Heart left ventricle (tissue), 16 donors: ENCODE data around the gene TPPP2. TPM values are rescaled to one million over a fixed set of nuclear protein-coding genes. Genes with fewer than 3 reads are reported as not detected.

Experiments
- ATAC-seq, 4 donors: fragments of 200-7000 bp; cut with Tn5 transposase; one replicate each; pipeline ENCODE4 v1.9.1; 2020 to 2022; ENCODE audit warnings: moderate library complexity in 4 of 4, mild to moderate bottlenecking in 3 of 4, moderate number of reproducible peaks in 1 of 4
- DNase-seq, 5 donors: peaks; one replicate each; pipeline ENCODE4 v3.0.0-alpha.2; 2020
- H3K27ac ChIP-seq, 12 donors: fragments of 200-600 bp; sonication (generic) in 4 of 12; one replicate each; pipeline versions ENCODE4 v1.5.0 to v1.8.0; 2016 to 2022; ENCODE audit warnings: mild to moderate bottlenecking in 2 of 12
- H3K27me3 ChIP-seq, 9 donors: fragments of 200-600 bp; sonication (generic) in 2 of 9; one replicate each; pipeline versions ENCODE4 v1.5.1 to v1.8.0; 2016 to 2022; ENCODE audit warnings: mild to moderate bottlenecking in 3 of 9
- H3K36me3 ChIP-seq, 9 donors: fragments of 200-600 bp; sonication (generic) in 2 of 9; one replicate each; pipeline versions ENCODE4 v1.5.0 to v1.8.0; 2018 to 2022; ENCODE audit warnings: mild to moderate bottlenecking in 2 of 9
- H3K4me1 ChIP-seq, 12 donors: fragments of 200-600 bp; sonication (generic) in 4 of 12; one replicate each; pipeline versions ENCODE4 v1.5.0 to v1.8.0; 2016 to 2022; ENCODE audit warnings: mild to moderate bottlenecking in 3 of 12
- H3K4me3 ChIP-seq, 12 donors: fragments of 200-600 bp; sonication (generic) in 4 of 12; one replicate each; pipeline versions ENCODE4 v1.5.0 to v1.8.0; 2017 to 2022; ENCODE audit warnings: mild to moderate bottlenecking in 9 of 12, moderate library complexity in 4 of 12
- H3K9me3 ChIP-seq, 12 donors: fragments of 200-600 bp; sonication (generic) in 4 of 12; one replicate each; pipeline versions ENCODE4 v1.5.0 to v1.8.0; 2016 to 2022; ENCODE audit warnings: mild to moderate bottlenecking in 1 of 12
- POLR2A ChIP-seq, 2 donors: fragments of 450-650 bp; IDR thresholded peaks; one replicate each; pipeline ENCODE4 v1.6.1; 2017; ENCODE audit warnings: antibody characterized with exemption in 2 of 2, mild to moderate bottlenecking in 2 of 2, moderate library complexity in 2 of 2
- WGBS, 4 donors: extraction: QIAGEN DNeasy Blood & Tissue Kit in 2 of 4; methylation state at CpG; one replicate each; pipeline versions ENCODE4 v1.1.5 to v1.1.7; 2013 to 2018; 5-methylcytosine and 5-hydroxymethylcytosine counted together
- intact Hi-C, 10 donors: fragments of 100-400 bp; cut with DNase I; formaldehyde crosslinking; loops; one replicate each; pipeline versions ENCODE4 v1.11.1 to v1.14.2; 2022
- polyA plus RNA-seq, 2 donors: library from polyadenylated mRNA; stranded (reverse); fragments of 200-250 nt; gene quantifications; one replicate each; pipeline ENCODE4 v1.2.3, GENCODE V29; 2013
- total RNA-seq, 9 donors: library from RNA; depleted of rRNA in 2 of 9; stranded (reverse); fragments of >200 nt in 2 of 9; fragmentation: NEBNext Ultra II Directional in 3 of 9; extraction: Animal tissue kit (Norgen Biotek cat#: 25700) in 3 of 9; gene quantifications; one replicate each; pipeline versions ENCODE4 v1.1.0 to v1.2.4, GENCODE V29; 2016 to 2023
- TF ChIP-seq, protein P1 (sequence below), 12 donors: fragments of 200-600 bp; sonication (generic) in 4 of 12; IDR thresholded peaks; one replicate each; pipeline versions ENCODE4 v1.5.0 to v1.8.0; 2018 to 2022; ENCODE audit warnings: antibody characterized with exemption in 12 of 12, mild to moderate bottlenecking in 5 of 12
- donor health status: ischemic (EF 13 %, LVEDD 7.1; RV severe dilation, severe dysfunction).
- donor health status: healthy with polysubstance abuse.
- donor health status: DM: no; HTN: yes; CAD: no.
- donor health status: DM: no; HTN: no; CAD: no.
- donor health status: ischemic (EF 25% LVEDD 6.9; RV normal size, moderate dysfunction).
- donor health status: ischemic (EF 25% LVEDD 5.7; RV mildly dilated, moderate dysfunction).
- donor health status: healthy.
- donor health status: DM: yes; HTN: yes; CAD: no.
- donor health status: ischemic (EF 35%, LVEDD 5.7; RV mildly dilated, moderate dysfunction).
- donor health status: nonischemic (EF 11% LVEDD 7.7; RV severe dilation, severe dysfunction).
- donor health status: DM: yes; HTN: yes; CAD: no.
- donor health status: PGD.
- donor health status: ischemic (EF 29% LVEDD 5.4; RV normal size, mild dysfunction).
- donor health status: nonischemic (EF 23%, LVEDD 6.1; RV moderate dilation, normal function).

Gene TPPP2
- total and polyA plus RNA-seq, 11 donors: 0.54 to 2.8 (median 0.96) TPM; not detected in 2

DNA sequence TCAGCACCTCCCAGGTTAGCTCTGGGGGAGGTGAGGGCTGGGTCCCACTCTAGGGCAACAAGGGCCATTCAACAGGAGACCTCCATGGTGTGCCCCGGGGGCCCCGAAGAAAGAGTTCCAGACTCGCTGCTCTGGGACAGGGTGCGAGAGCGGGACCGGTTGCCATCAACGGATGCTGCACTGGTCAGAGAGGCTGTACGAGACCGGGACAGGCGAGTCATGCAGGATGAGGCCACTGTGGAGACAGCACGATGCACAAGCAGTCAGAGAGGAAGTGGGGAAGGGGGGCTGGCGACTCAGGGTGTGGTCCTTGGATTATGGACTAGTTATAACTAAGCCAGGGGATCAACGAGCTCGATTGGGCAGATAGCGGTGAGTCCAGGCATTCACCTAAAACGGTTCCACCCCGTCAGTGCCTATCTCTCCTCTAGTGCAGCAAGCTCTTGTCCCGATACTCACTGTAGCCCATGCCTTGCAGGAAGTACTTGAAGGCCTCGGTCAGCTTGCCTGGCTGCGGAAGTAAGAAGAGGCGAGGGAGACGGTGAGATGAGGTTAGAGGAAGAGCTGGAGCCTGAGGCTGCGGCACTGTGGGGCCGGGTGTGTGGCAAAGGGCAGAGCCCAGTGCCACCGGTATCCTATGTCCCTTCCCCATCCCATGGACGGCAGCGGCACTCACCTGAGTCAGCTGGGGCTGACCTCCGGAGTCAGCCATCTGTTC lies 12.3 kb upstream of the TPPP2 start:
- WGBS, 4 donors: 68 to 76% (median 70%) methylated on average over 28 of the region's 28 CpGs
- ATAC-seq: no peak

DNA sequence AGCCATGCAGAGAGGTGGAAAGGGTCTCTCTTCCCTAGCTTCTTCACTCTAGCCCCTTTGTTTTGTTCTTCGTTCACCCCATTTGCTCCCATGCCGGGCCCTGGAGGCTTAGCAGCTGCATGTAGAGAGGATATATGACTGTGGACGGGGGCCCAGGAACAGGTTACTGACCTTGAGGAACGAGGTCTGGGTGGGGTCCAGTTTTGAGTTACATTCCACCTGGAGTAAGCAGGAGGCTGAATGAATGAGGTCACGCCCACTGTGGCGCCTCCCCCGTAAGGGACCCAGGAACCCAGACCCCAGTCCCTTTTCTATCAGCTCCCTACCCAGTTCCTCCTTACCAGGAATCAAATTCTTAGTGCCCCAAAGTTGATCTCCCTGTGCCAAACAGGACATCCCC lies 11.7 kb upstream of the TPPP2 start:
- DNase-seq (no peak), ATAC-seq (no peak)
- intact Hi-C loops: loop anchor here in 4 of 10 donors (5.0 kb wide), 3 partner anchors 74 to 89 kb away; partner anchors contain the start of gene TMEM253 (in 1 of the 4)
- Histone ChIP-seq H3K27me3 (no peaks in the 10 kb centered on the region), H3K36me3 (peaks cover 0 to 72% (median 61%) of the 10 kb centered on the region in 9 donors), H3K27ac (no peak overlapping the region), H3K4me3 (no peak overlapping the region), H3K9me3 (no peaks in the 10 kb centered on the region), H3K4me1 (peaks cover 0 to 48% (median 12%) of the 10 kb centered on the region in 12 donors)
- WGBS, 4 donors: 73 to 84% (median 79%) methylated on average over 7 of the region's 7 CpGs
- TF ChIP-seq POLR2A (IDR thresholded peaks at IDR 0.05): no peak
- TF ChIP-seq, protein P1, sequence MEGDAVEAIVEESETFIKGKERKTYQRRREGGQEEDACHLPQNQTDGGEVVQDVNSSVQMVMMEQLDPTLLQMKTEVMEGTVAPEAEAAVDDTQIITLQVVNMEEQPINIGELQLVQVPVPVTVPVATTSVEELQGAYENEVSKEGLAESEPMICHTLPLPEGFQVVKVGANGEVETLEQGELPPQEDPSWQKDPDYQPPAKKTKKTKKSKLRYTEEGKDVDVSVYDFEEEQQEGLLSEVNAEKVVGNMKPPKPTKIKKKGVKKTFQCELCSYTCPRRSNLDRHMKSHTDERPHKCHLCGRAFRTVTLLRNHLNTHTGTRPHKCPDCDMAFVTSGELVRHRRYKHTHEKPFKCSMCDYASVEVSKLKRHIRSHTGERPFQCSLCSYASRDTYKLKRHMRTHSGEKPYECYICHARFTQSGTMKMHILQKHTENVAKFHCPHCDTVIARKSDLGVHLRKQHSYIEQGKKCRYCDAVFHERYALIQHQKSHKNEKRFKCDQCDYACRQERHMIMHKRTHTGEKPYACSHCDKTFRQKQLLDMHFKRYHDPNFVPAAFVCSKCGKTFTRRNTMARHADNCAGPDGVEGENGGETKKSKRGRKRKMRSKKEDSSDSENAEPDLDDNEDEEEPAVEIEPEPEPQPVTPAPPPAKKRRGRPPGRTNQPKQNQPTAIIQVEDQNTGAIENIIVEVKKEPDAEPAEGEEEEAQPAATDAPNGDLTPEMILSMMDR (IDR thresholded peaks at IDR 0.05): no peak

More for the DNA sequence above, 12.3 kb upstream of the TPPP2 start:
- peaks cover 0 to 70% (median 61%) of the 10 kb centered on the region in 9 donors for H3K36me3 ChIP-seq
- H3K27ac ChIP-seq: no peak overlapping the region
- peaks cover 0 to 42% (median 10%) of the 10 kb centered on the region in 12 donors for H3K4me1 ChIP-seq
- H3K27me3 ChIP-seq: no peaks in the 10 kb centered on the region
- intact Hi-C loops: loop anchor here in 4 of 10 donors (5.0 kb wide), 3 partner anchors 75 to 90 kb away; partner anchors contain the start of gene TMEM253 (in 1 of the 4)
- TF ChIP-seq POLR2A (IDR thresholded peaks at IDR 0.05): no peak
- TF ChIP-seq, protein P1 (IDR thresholded peaks at IDR 0.05): no peak
- no peaks in the 10 kb centered on the region for H3K9me3 ChIP-seq
- peak in 1 of 5 donors; percentile 63 for DNase-seq
- no peak overlapping the region for H3K4me3 ChIP-seq

DNA sequence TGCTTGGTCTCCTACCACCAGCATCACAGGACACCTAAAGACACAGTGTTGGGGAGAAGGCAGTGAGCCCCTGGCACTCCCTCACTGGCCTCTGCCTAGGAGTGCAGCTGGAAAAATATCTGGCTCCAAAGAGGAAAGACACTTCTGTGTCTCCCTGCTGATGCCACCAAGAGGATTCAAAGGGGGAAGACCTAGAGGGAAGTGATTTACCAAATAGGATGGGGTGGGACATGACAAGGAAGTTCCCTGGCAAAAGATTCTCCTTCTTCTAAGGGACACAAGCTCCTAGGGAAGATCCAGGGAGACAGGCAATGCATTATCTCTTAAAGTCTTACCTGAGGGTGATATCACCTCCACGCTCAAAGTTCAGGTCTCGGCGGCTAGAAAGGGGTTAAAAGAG lies 11.2 kb upstream of the TPPP2 start:
- Histone ChIP-seq H3K27me3 (no peaks in the 10 kb centered on the region), H3K27ac (no peak overlapping the region), H3K9me3 (no peaks in the 10 kb centered on the region), H3K36me3 (peaks cover 0 to 72% (median 61%) of the 10 kb centered on the region in 9 donors), H3K4me1 (peaks cover 0 to 53% (median 15%) of the 10 kb centered on the region in 12 donors), H3K4me3 (no peak overlapping the region)
- intact Hi-C loops: loop anchor here in 4 of 10 donors (5.0 kb wide), 3 partner anchors 74 to 89 kb away; partner anchors contain the start of gene TMEM253 (in 1 of the 4)
- ATAC-seq: no peak
- DNase-seq: no peak
- TF ChIP-seq, protein P1 (IDR thresholded peaks at IDR 0.05): no peak
- no peak for TF ChIP-seq POLR2A (IDR thresholded peaks at IDR 0.05)
- 87 to 94% (median 93%) methylated on average over 3 of the region's 3 CpGs for WGBS, 4 donors

DNA sequence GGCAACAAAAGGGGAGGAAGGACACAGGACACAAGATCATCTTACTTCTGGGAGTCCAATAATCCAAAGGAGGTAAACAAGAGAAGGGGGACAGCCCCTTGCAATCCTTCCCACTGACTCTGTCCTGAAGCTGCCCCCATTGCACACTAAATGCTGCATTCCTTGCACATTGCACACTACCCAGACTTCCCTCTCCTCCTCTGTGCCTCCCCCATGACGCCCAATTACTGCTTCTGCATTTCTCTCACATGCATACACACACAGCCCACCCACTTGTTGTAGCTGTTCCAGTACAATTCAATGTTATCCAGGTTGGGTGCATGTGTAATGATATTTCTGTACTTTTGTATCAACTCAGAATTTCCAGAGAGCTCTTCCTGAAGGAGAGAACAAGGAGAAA lies 10.7 kb upstream of the TPPP2 start:
- ATAC-seq: no peak
- Histone ChIP-seq H3K27me3 (no peaks in the 10 kb centered on the region), H3K9me3 (no peaks in the 10 kb centered on the region), H3K27ac (no peak overlapping the region), H3K36me3 (peaks cover 0 to 72% (median 61%) of the 10 kb centered on the region in 9 donors), H3K4me1 (peaks cover 0 to 57% (median 18%) of the 10 kb centered on the region in 12 donors), H3K4me3 (no peak overlapping the region)
- intact Hi-C loops: loop anchor here in 4 of 10 donors (5.0 kb wide), 3 partner anchors 73 to 88 kb away; partner anchors contain the start of gene TMEM253 (in 1 of the 4)
- 55 to 74% (median 63%) methylated on average over 1 of the region's 1 CpG for WGBS, 4 donors
- TF ChIP-seq, protein P1 (IDR thresholded peaks at IDR 0.05): no peak
- TF ChIP-seq POLR2A (IDR thresholded peaks at IDR 0.05): no peak
- no peak for DNase-seq
